Mesendoderm (in vitro differentiated cells): ENCODE data around the gene TAL2.

ENCODE experiments used
- DNase-seq: peaks from one replicate; pipeline ENCODE4 v3.0.0; 2013
- H2AK5ac ChIP-seq: 2 replicates; pipeline ENCODE4 v1.6.1; 2013; ENCODE audit warnings: low read length, inconsistent platforms
- H2BK120ac ChIP-seq: 2 replicates; pipeline ENCODE4 v1.6.1; 2013; ENCODE audit warnings: low read depth, mild to moderate bottlenecking, low read length, moderate library complexity, mixed read lengths
- H2BK15ac ChIP-seq: replicated peaks from 2 replicates; pipeline ENCODE4 v1.6.1; 2013; ENCODE audit warnings: low read depth, mild to moderate bottlenecking, moderate library complexity
- H2BK5ac ChIP-seq: 2 replicates; pipeline ENCODE4 v1.6.1; 2013; ENCODE audit warnings: low read length, inconsistent platforms
- H3K18ac ChIP-seq: 2 replicates; pipeline ENCODE4 v1.6.1; 2013; ENCODE audit warnings: mild to moderate bottlenecking, low read length, mixed read lengths
- H3K23ac ChIP-seq: one replicate; pipeline ENCODE4 v1.6.1; 2013; ENCODE audit warnings: low read length
- H3K27ac ChIP-seq: 2 replicates; pipeline ENCODE4 v1.5.1; 2013; ENCODE audit warnings: low read depth, mild to moderate bottlenecking, inconsistent platforms, low read length, moderate library complexity
- H3K27me3 ChIP-seq: 2 replicates; pipeline ENCODE4 v1.6.1; 2013; ENCODE audit warnings: low read length, control low read depth, mild to moderate bottlenecking, inconsistent platforms; ENCODE audit not compliant: insufficient read depth, poor library complexity
- H3K36me3 ChIP-seq: 2 replicates; pipeline ENCODE4 v1.6.1; 2013; ENCODE audit warnings: low read length, inconsistent platforms; ENCODE audit not compliant: control insufficient read depth, insufficient read depth
- H3K4ac ChIP-seq: one replicate; pipeline ENCODE4 v1.6.1; 2013; ENCODE audit warnings: low read depth, mild to moderate bottlenecking, low read length, moderate library complexity
- H3K4me1 ChIP-seq: 2 replicates; pipeline ENCODE4 v1.6.1; 2013; ENCODE audit warnings: low read depth, low read length, inconsistent platforms; ENCODE audit not compliant: control insufficient read depth
- H3K4me2 ChIP-seq: 2 replicates; pipeline ENCODE4 v1.6.1; 2013; ENCODE audit warnings: low read length
- H3K4me3 ChIP-seq: 2 replicates; pipeline ENCODE4 v1.5.1; 2013; ENCODE audit warnings: mild to moderate bottlenecking, low read length
- H3K56ac ChIP-seq: one replicate; pipeline ENCODE4 v1.6.1; 2013; ENCODE audit warnings: low read length
- H3K79me1 ChIP-seq: 2 replicates; pipeline ENCODE4 v1.6.1; 2013; ENCODE audit warnings: low read length, inconsistent platforms
- H3K79me2 ChIP-seq: 2 replicates; pipeline ENCODE4 v1.6.1; 2013; ENCODE audit warnings: mild to moderate bottlenecking, low read length; ENCODE audit not compliant: control insufficient read depth, insufficient read depth
- H3K9ac ChIP-seq: 2 replicates; pipeline ENCODE4 v1.6.1; 2013; ENCODE audit warnings: low read length, inconsistent platforms
- H4K5ac ChIP-seq: one replicate; pipeline ENCODE4 v1.6.1; 2013; ENCODE audit warnings: low read length
- H4K8ac ChIP-seq: one replicate; pipeline ENCODE4 v1.6.1; 2013; ENCODE audit warnings: low read depth, mild to moderate bottlenecking, control low read depth, low read length, moderate library complexity
- WGBS: extraction: QIAGEN DNeasy Blood & Tissue Kit; methylation state at CpG from one replicate; pipeline ENCODE4 v1.1.7; 2013; ENCODE audit warnings: low lambda C conversion rate, missing lambda C conversion rate; ENCODE audit not compliant: insufficient coverage; ENCODE audit errors: extremely low coverage; 5-methylcytosine and 5-hydroxymethylcytosine counted together

Gene TAL2

GRCh38 chr9:105681724-105682123 lies 19.5 kb downstream of the TAL2 start:
- Histone ChIP-seq H3K27ac (no peak overlapping the region), H3K9ac (no peak overlapping the region), H4K5ac (no peak overlapping the region), H3K36me3 (no peaks in the 10 kb centered on the region), H3K4me1 (peaks cover 7% of the 10 kb centered on the region), H3K23ac (no peak overlapping the region), H3K79me1 (no peaks in the 10 kb centered on the region), H3K79me2 (no peaks in the 10 kb centered on the region), H3K56ac (no peak overlapping the region), H2AK5ac (no peak overlapping the region), H3K27me3 (no peaks in the 10 kb centered on the region), H2BK15ac (no peak overlapping the region), H2BK120ac (no peak overlapping the region), H3K18ac (no peak overlapping the region), H3K4me2 (no peak overlapping the region), H3K4ac (no peak overlapping the region), H4K8ac (no peak overlapping the region), H3K4me3 (no peak overlapping the region), H2BK5ac (no peak overlapping the region)
- DNase-seq, result peak; percentile 59
- WGBS, result no CpG with 5 or more reads among the region's 1 CpG

- H3K79me2 ChIP-seq, result no peaks in the 10 kb centered on the region
Observed at GRCh38 chr9:105683688-105684275, 21.5 kb downstream of the TAL2 start.

GRCh38 chr9:105686936-105687335 lies 24.7 kb downstream of the TAL2 start:
- Histone ChIP-seq H3K4me1 (no peaks in the 10 kb centered on the region), H3K27me3 (no peaks in the 10 kb centered on the region), H4K8ac (no peak overlapping the region), H2BK120ac (no peak overlapping the region), H4K5ac (no peak overlapping the region), H3K9ac (no peak overlapping the region), H3K4me2 (no peak overlapping the region), H3K4ac (no peak overlapping the region), H3K18ac (no peak overlapping the region), H3K23ac (no peak overlapping the region), H2BK15ac (no peak overlapping the region), H3K4me3 (no peak overlapping the region), H3K79me1 (no peaks in the 10 kb centered on the region), H2AK5ac (no peak overlapping the region), H3K79me2 (no peaks in the 10 kb centered on the region), H2BK5ac (no peak overlapping the region), H3K36me3 (no peaks in the 10 kb centered on the region), H3K27ac (no peak overlapping the region), H3K56ac (no peak overlapping the region)
- no peak for DNase-seq
- no CpG with 5 or more reads among the region's 4 CpGs for whole genome bisulfite sequencing

More at GRCh38 chr9:105683688-105684275, 21.5 kb downstream of the TAL2 start:
- no peak for DNase-seq
- Histone ChIP-seq H3K4me3 (no peak overlapping the region), H3K27me3 (no peaks in the 10 kb centered on the region), H3K79me1 (no peaks in the 10 kb centered on the region), H3K23ac (no peak overlapping the region), H3K4ac (no peak overlapping the region), H2BK120ac (no peak overlapping the region), H3K9ac (no peak overlapping the region), H3K27ac (no peak overlapping the region), H3K18ac (no peak overlapping the region), H4K5ac (no peak overlapping the region), H3K36me3 (no peaks in the 10 kb centered on the region), H2AK5ac (no peak overlapping the region), H2BK5ac (no peak overlapping the region), H3K4me1 (peaks cover 4% of the 10 kb centered on the region), H3K4me2 (no peak overlapping the region), H3K56ac (no peak overlapping the region), H2BK15ac (no peak overlapping the region), H4K8ac (no peak overlapping the region)
- WGBS, result no CpG with 5 or more reads among the region's 1 CpG

GRCh38 chr9:105690742-105691141 lies 28.5 kb downstream of the TAL2 start:
- Histone ChIP-seq H2BK5ac (no peak overlapping the region), H3K27ac (no peak overlapping the region), H3K79me1 (no peaks in the 10 kb centered on the region), H3K4me3 (no peak overlapping the region), H3K23ac (no peak overlapping the region), H3K9ac (no peak overlapping the region), H2BK15ac (no peak overlapping the region), H3K18ac (no peak overlapping the region), H4K8ac (no peak overlapping the region), H3K79me2 (no peaks in the 10 kb centered on the region), H4K5ac (no peak overlapping the region), H3K27me3 (peaks cover 9% of the 10 kb centered on the region), H2BK120ac (no peak overlapping the region), H3K4me2 (no peak overlapping the region), H3K4me1 (peaks cover 7% of the 10 kb centered on the region), H3K36me3 (no peaks in the 10 kb centered on the region), H2AK5ac (no peak overlapping the region), H3K56ac (no peak overlapping the region), H3K4ac (no peak overlapping the region)
- WGBS, result no CpG with 5 or more reads among the region's 2 CpGs
- DNase-seq, result no peak

GRCh38 chr9:105693435-105694189 lies 31.4 kb downstream of the TAL2 start:
- Histone ChIP-seq H3K36me3 (no peaks in the 10 kb centered on the region), H4K8ac (no peak overlapping the region), H3K4ac (no peak overlapping the region), H2BK15ac (no peak overlapping the region), H3K4me2 (peak overlapping the region; percentile 91), H3K79me2 (no peaks in the 10 kb centered on the region), H3K4me1 (peaks cover 7% of the 10 kb centered on the region), H2BK120ac (no peak overlapping the region), H3K18ac (no peak overlapping the region), H3K79me1 (no peaks in the 10 kb centered on the region), H2BK5ac (no peak overlapping the region), H3K9ac (peak overlapping the region; percentile 64), H3K4me3 (no peak overlapping the region), H4K5ac (no peak overlapping the region), H3K27me3 (peaks cover 9% of the 10 kb centered on the region), H3K56ac (peak overlapping the region; percentile 25), H2AK5ac (no peak overlapping the region), H3K23ac (no peak overlapping the region), H3K27ac (no peak overlapping the region)
- DNase-seq, result peak; percentile 46
- no CpG with 5 or more reads among the region's 15 CpGs for WGBS
